AG08396 (cell line): ENCODE data around the gene ASCL2.

Experiments used
- DNase-seq: peaks from one replicate; pipeline ENCODE4 v3.0.0; 2012; ENCODE audit warnings: low spot score, mixed read lengths

ASCL2 gene

GRCh38 chr11:2224254-2224653 lies 46.1 kb downstream of the ASCL2 start:
- DNase-seq = no peak

- DNase-seq = no peak
Measured at GRCh38 chr11:2223153-2223794, 47.1 kb downstream of the ASCL2 start.

DNA sequence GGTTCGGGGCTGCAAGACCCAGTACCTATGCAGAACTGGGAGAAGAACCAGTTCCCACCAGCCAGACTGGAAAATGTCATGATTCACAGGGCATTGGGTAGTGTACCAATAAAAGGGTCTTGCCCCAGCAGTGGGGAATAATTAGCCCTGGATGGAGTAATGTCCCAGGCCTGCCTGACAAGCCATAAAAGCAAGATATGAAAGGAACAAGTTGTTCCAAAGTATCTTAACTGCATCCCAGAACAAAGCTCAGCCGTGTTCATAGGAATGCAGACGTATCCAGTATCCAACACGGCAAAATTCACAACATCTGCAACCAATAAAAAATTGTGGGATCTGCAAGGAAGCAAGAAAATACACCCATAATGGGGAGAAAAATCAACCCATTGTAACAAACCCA lies 47.9 kb downstream of the ASCL2 start:
- no peak for DNase-seq

- DNase-seq = no peak
Measured at GRCh38 chr11:2221591-2221990, 48.8 kb downstream of the ASCL2 start.

GRCh38 chr11:2221024-2221423 lies 49.4 kb downstream of the ASCL2 start:
- no peak for DNase-seq

DNA sequence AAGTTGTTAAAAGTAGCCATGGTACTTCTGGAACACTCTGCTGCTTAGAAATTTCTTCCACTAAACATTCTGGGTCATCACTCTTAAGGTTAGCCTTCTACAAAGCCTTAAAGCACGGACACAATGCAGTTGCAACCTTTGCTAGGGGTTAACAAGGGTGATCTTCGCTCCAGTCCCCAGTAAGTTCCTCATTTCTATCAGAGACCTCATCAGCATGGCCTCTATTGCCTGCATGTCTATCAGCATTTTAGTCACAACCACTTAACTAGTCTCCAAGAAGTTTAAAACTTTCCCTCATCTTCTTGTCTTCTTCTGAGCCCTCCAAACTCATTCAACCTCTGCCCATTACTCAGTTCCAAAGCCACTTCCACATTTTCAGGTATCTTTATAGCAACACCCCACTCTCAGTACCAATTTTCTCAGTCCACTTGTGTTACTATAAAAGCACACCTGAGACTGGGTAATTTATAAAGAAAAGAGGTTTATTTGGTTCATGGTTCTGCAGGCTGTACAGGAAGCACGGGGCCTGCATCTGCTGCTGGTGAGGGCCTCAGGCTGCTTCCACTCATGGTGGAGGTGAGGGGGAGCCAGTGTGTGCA lies 50.1 kb downstream of the ASCL2 start:
- DNase-seq = no peak

- no peak for DNase-seq
Measured at GRCh38 chr11:2219318-2220017, 50.9 kb downstream of the ASCL2 start.
